Measurements from ENCODE around the gene ZNF544.

The ZNF544 gene

DNA sequence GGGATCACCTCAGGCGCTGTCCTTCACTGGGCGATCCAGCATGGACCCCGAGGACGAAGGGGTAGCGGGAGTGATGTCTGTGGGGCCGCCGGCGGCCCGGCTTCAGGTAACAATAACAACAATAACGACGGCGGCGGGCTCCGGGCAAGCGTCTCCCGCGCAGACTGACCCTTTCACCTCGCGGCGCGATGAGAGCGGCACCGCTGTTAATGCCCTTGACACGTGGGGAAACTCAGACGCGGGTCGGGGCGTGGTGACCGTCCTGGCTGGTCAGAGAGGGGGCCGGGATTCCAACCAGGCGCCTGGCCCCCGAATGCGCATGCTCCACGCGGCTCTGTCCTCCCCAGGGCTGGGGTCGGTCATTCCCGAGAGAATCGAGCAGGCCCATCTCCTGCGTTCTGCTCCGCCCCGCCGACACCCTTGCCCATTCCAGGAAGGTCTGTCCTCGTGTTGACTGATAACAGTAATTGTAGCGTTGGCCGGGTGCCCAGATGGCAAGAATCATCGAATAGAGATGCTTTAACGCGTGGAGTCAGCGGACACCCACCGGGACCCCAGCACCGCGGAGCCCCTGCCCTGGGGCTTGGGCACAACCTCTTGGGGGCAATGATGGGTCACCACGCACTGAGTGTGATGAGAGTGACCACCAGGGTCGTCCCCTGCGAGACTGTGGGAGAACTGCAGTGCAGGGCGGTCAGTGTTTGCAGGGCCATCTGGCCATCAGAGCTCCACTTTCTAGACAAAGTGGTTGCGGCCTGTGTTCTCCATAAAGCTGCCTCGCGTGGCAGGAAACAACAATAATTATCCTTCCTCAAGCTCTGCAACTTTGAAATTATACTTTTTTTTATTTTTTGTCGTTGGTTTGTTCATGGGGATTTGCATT is 50.6 kb downstream of the ZNF544 start:
- H3K4me3 ChIP-seq (ENCODE audit: low read depth, low read length), result peak overlapping the region; percentile 82
- DNase-seq (ENCODE audit: low read depth), result no peak
- TF ChIP-seq CTCF (IDR thresholded peaks at IDR 0.05; ENCODE audit: low read depth, low read length, missing control alignments), result no peak

DNA sequence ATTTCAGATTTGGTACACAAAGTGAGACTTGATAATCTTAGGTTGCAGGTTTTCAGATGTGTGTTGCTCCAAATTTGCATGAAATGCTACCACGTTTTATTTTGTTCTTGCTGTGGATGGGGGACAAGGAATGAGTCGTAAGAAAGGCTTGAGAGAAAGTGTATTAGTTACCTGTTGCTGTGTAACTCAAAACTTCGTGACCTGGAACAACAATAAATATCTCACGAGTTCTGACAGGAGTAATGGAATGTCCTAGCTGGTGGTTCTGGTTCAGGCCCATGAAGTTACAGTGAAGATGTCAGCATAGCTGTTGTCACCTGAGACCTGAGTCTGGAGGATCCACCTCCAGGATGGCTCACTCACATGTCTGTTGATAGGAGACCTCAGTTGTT is 51.2 kb downstream of the ZNF544 start:
- H3K4me3 ChIP-seq (ENCODE audit: low read depth, low read length), result peak overlapping the region; percentile 82; the same call in 1 of the 2 replicates
- no peak for DNase-seq (ENCODE audit: low read depth)
- no peak for TF ChIP-seq CTCF (IDR thresholded peaks at IDR 0.05; ENCODE audit: low read depth, low read length, missing control alignments)

GRCh38 chr19:58284199-58284598 is 55.5 kb downstream of the ZNF544 start:
- TF ChIP-seq CTCF (IDR thresholded peaks at IDR 0.05; ENCODE audit: low read depth, low read length, missing control alignments), result no peak

GRCh38 chr19:58291943-58292342 is 63.2 kb downstream of the ZNF544 start:
- DNase-seq (ENCODE audit: low read depth), result no peak
- H3K4me3 ChIP-seq (ENCODE audit: low read depth, low read length), result no peak overlapping the region
- TF ChIP-seq CTCF (IDR thresholded peaks at IDR 0.05; ENCODE audit: low read depth, low read length, missing control alignments), result no peak

More at GRCh38 chr19:58284199-58284598, 55.5 kb downstream of the ZNF544 start:
- no peak for DNase-seq (ENCODE audit: low read depth)
- no peak overlapping the region for H3K4me3 ChIP-seq (ENCODE audit: low read depth, low read length)

- H3K4me3 ChIP-seq (ENCODE audit: low read depth, low read length), result no peak overlapping the region
- no peak for DNase-seq (ENCODE audit: low read depth)
- no peak for TF ChIP-seq CTCF (IDR thresholded peaks at IDR 0.05; ENCODE audit: low read depth, low read length, missing control alignments)
Measured at GRCh38 chr19:58294743-58295374, 66.1 kb downstream of the ZNF544 start.

GRCh38 chr19:58296104-58296503 is 67.4 kb downstream of the ZNF544 start:
- H3K4me3 ChIP-seq (ENCODE audit: low read depth, low read length), result no peak overlapping the region
- TF ChIP-seq CTCF (IDR thresholded peaks at IDR 0.05; ENCODE audit: low read depth, low read length, missing control alignments), result no peak
- DNase-seq (ENCODE audit: low read depth), result no peak
